Lung (tissue), 12 donors: ENCODE data around the gene PGR. TPM values are rescaled to one million over a fixed set of nuclear protein-coding genes. Genes with fewer than 3 reads are reported as not detected.
A peak's percentile ranks its signal among the peaks of the same experiment; 100 is the strongest.

Experiments
- ATAC-seq: fragments of 200-7000 bp; cut with Tn5 transposase; one replicate; pipeline ENCODE4 v1.9.1; 2020; ENCODE audit warnings: moderate number of reproducible peaks; ENCODE audit not compliant: insufficient read depth, low FRiP score
- DNase-seq, 3 donors: peaks; one replicate each; pipeline ENCODE4 v3.0.0-alpha.2; 2013 to 2017
- H3K27ac ChIP-seq, 2 donors: one replicate each; pipeline ENCODE4 v1.5.1; 2013; ENCODE audit warnings: mild to moderate bottlenecking in 2 of 2, moderate library complexity in 2 of 2, control low read depth in 1 of 2, inconsistent platforms in 1 of 2, low read depth in 1 of 2, low read length in 1 of 2
- H3K27me3 ChIP-seq, 3 donors: one replicate each; pipeline ENCODE4 v1.5.1; 2013; ENCODE audit warnings: low read length in 2 of 3; ENCODE audit not compliant: control insufficient read depth in 3 of 3, insufficient read depth in 3 of 3
- H3K36me3 ChIP-seq, 4 donors: one replicate each; pipeline ENCODE4 v1.5.1; 2013; ENCODE audit warnings: low read length in 4 of 4, mild to moderate bottlenecking in 1 of 4, moderate library complexity in 1 of 4; ENCODE audit not compliant: control insufficient read depth in 4 of 4, insufficient read depth in 4 of 4
- H3K4me1 ChIP-seq, 5 donors: one replicate each; pipeline ENCODE4 v1.5.1; 2013; ENCODE audit warnings: low read length in 5 of 5, mild to moderate bottlenecking in 2 of 5, moderate library complexity in 1 of 5; ENCODE audit not compliant: control insufficient read depth in 5 of 5, insufficient read depth in 5 of 5
- H3K4me3 ChIP-seq: one replicate; pipeline ENCODE4 v1.5.1; 2013; ENCODE audit warnings: mild to moderate bottlenecking, control low read depth, moderate library complexity
- H3K9ac ChIP-seq, 2 donors: one replicate each; pipeline ENCODE4 v1.5.1; 2013; ENCODE audit warnings: low read length in 2 of 2, control low read depth in 1 of 2; ENCODE audit not compliant: insufficient read depth in 1 of 2
- H3K9me3 ChIP-seq, 4 donors: one replicate each; pipeline ENCODE4 v1.5.1; 2013; ENCODE audit warnings: low read length in 3 of 4, mild to moderate bottlenecking in 1 of 4, moderate library complexity in 1 of 4; ENCODE audit not compliant: control insufficient read depth in 4 of 4, insufficient read depth in 3 of 4
- CTCF ChIP-seq: IDR thresholded peaks from 2 replicates; pipeline ENCODE4 v1.5.1; 2012; ENCODE audit warnings: mild to moderate bottlenecking; ENCODE audit errors: control extremely low read depth, extremely low read depth
- WGBS, 2 donors: extraction: QIAGEN DNeasy Blood & Tissue Kit; methylation state at CpG; one replicate each; pipeline ENCODE4 v1.1.7; 2013; 5-methylcytosine and 5-hydroxymethylcytosine counted together
- polyA plus RNA-seq, 2 donors: library from polyadenylated mRNA; stranded (reverse); fragments of 200-250 nt; gene quantifications; one replicate each; pipeline ENCODE4 v1.2.1, GENCODE V29; 2013
- total RNA-seq, 2 donors: library from RNA; depleted of rRNA in 1 of 2; stranded (reverse); fragments of >200 nt in 1 of 2; gene quantifications; one replicate each; pipeline ENCODE4 v1.2.1, GENCODE V29; 2014 to 2021
- donor health status: control.
- donor health status: control.
- donor health status: Bipolar disorder and iron deficiency.
- donor health status: healthy.
- donor health status: DM: yes; HTN: yes; CAD: no.

PGR gene
- total and polyA plus RNA-seq, 4 donors: 0.16 to 8.8 (median 1.3) TPM

- no peak for TF ChIP-seq CTCF
- WGBS, 2 donors: 5 to 6% methylated on average over 30 to 38 of the region's 38 CpGs
- peaks cover 0 to 27% (median 2%) of the 10 kb centered on the region in 5 donors for H3K4me1 ChIP-seq
- H3K9ac ChIP-seq: peak overlapping the region in 1 of 2 donors; percentile 58
- H3K27me3 ChIP-seq: peaks cover 6 to 63% (median 7%) of the 10 kb centered on the region in 3 donors
- peaks cover 0 to 12% (median 0%) of the 10 kb centered on the region in 4 donors for H3K9me3 ChIP-seq
- peak overlapping the region; percentile 56 for H3K4me3 ChIP-seq
- ATAC-seq (peak; percentile 20), DNase-seq (peak in 2 of 3 donors; percentile 44 to 57)
- H3K36me3 ChIP-seq: no peaks in the 10 kb centered on the region
- H3K27ac ChIP-seq: peak overlapping the region in 1 of 2 donors; percentile 87
Measured at GRCh38 chr11:101128571-101129202, 926 bp downstream of the PGR start.

- DNase-seq (peak; percentile 56 to 62 (median 61)), ATAC-seq (peak; percentile 21)
- H3K9me3 ChIP-seq: peaks cover 0 to 12% (median 0%) of the 10 kb centered on the region in 4 donors
- H3K36me3 ChIP-seq: no peaks in the 10 kb centered on the region
- H3K27me3 ChIP-seq: peaks cover 6 to 69% (median 7%) of the 10 kb centered on the region in 3 donors
- peaks cover 0 to 27% (median 4%) of the 10 kb centered on the region in 5 donors for H3K4me1 ChIP-seq
- 2% methylated on average over 80 to 93 of the region's 93 CpGs for WGBS, 2 donors
- peak overlapping the region; percentile 32 to 87 for H3K27ac ChIP-seq
- no peak overlapping the region for H3K9ac ChIP-seq
- TF ChIP-seq CTCF: no peak
- H3K4me3 ChIP-seq: peak overlapping the region; percentile 56
Measured at GRCh38 chr11:101127699-101128570, 1.7 kb downstream of the PGR start.

GRCh38 chr11:101127197-101127698 is 2.4 kb downstream of the PGR start:
- TF ChIP-seq CTCF: no peak
- H3K4me1 ChIP-seq: peaks cover 0 to 27% (median 7%) of the 10 kb centered on the region in 5 donors
- peak overlapping the region; percentile 56 for H3K4me3 ChIP-seq
- H3K9ac ChIP-seq: peak overlapping the region in 1 of 2 donors; percentile 92
- DNase-seq (peak; percentile 46 to 53 (median 52)), ATAC-seq (peak; percentile 45)
- no peaks in the 10 kb centered on the region for H3K36me3 ChIP-seq
- peaks cover 0 to 12% (median under 1%) of the 10 kb centered on the region in 4 donors for H3K9me3 ChIP-seq
- H3K27ac ChIP-seq: peak overlapping the region; percentile 32 to 87
- WGBS, 2 donors: 1 to 2% methylated on average over 29 to 55 of the region's 55 CpGs
- peaks cover 6 to 66% (median 7%) of the 10 kb centered on the region in 3 donors for H3K27me3 ChIP-seq
